GM23248 (cell line): ENCODE data around the gene KCNQ2.

Experiments
- EZH2 ChIP-seq: fragments of 200-600 bp; sonication (generic); IDR thresholded peaks from 2 replicates; pipeline ENCODE4 v1.6.1; 2018; ENCODE audit warnings: antibody characterized with exemption, mild to moderate bottlenecking; ENCODE audit not compliant: insufficient read depth, poor library complexity, severe bottlenecking
- EZH2phosphoT487 ChIP-seq: fragments of 200-600 bp; sonication (generic); IDR thresholded peaks from 2 replicates; pipeline ENCODE4 v1.6.1; 2018; ENCODE audit warnings: antibody characterized with exemption, moderate library complexity, mild to moderate bottlenecking, low read depth; ENCODE audit not compliant: insufficient read depth

DNA sequence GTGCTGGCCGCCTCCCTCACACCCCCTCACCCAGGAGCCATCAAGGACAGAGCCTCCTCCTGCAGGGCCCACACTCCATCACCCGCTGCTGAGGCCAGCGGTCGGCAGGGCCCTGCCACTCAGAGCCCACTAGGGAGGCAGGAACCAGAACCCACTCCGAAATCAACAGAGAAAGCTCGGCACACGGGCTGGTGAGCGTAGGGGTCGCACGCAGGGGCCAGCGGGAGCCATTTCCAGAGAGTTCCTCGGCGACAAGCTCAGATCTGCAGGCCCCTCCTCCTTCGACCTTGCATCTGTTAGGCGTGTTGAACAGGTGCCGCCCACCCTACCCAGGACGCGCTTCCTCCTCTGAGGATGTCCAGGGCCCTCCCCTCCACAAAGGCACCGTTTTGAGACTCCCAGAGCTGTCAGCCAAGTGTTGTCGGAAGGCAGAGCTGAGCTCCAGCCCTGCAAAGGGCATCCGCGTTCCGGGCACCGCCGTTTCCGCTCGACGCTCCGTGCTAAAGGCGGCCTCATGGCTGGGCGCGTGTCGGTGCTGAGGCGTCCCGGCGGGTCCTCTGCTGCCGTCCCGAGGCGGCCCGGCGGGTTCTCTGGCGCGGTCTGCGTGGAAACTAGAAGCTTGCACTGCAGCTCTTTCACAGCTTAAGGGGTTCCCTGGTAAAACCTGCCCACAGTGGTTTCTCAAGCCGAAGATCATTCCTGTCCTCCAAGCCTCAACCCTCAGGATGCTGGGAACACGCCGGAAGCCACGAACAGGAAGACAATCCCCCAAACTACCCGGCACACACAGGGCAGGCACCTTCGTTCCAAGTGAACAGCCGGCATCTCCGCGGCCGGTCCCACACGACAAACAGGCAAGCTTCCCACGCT is 6.8 kb downstream of the KCNQ2 start:
- TF ChIP-seq EZH2 (no peak), EZH2phosphoT487 (no peak)
